MM.1S (cell line): ENCODE measurements around the gene ABO.
"Not testable (repeated sequence)": the region's sequence is repeated elsewhere in the genome, so short reads cannot be mapped to it uniquely, and the experiment has no call there.

Source experiments
- DNase-seq: peaks from one replicate; pipeline ENCODE4 v3.0.0-alpha.2; 2015
- H2AFZ ChIP-seq: fragments of 300-600 bp; sonication (generic); 2 replicates; pipeline ENCODE4 v1.6.0; 2016; ENCODE audit warnings: antibody characterized with exemption, low read length
- H3F3A ChIP-seq: fragments of 300-600 bp; sonication (generic); 2 replicates; pipeline ENCODE4 v1.6.1; 2016; ENCODE audit warnings: mild to moderate bottlenecking, antibody characterized with exemption, low read length, moderate library complexity, mixed read lengths; ENCODE audit not compliant: insufficient read depth
- H3K27ac ChIP-seq: fragments of 300-600 bp; sonication (generic); 2 replicates; pipeline ENCODE4 v1.5.1; 2016; ENCODE audit warnings: mild to moderate bottlenecking, low read length
- H3K27me3 ChIP-seq: fragments of 300-600 bp; sonication (generic); replicated peaks from 2 replicates; pipeline ENCODE4 v1.6.0; 2016; ENCODE audit warnings: low read length; ENCODE audit not compliant: insufficient read depth
- H3K36me3 ChIP-seq: fragments of 300-600 bp; sonication (generic); replicated peaks from 2 replicates; pipeline ENCODE4 v1.6.1; 2016; ENCODE audit warnings: mild to moderate bottlenecking, low read length, mixed read lengths; ENCODE audit not compliant: insufficient read depth
- H3K4me1 ChIP-seq: fragments of 300-600 bp; sonication (generic); 2 replicates; pipeline ENCODE4 v1.6.1; 2016; ENCODE audit warnings: low read length, mixed read lengths
- H3K4me2 ChIP-seq: fragments of 300-600 bp; sonication (generic); 2 replicates; pipeline ENCODE4 v1.6.0; 2016; ENCODE audit warnings: low read depth, low read length
- H3K4me3 ChIP-seq: fragments of 300-600 bp; sonication (generic); 2 replicates; pipeline ENCODE4 v1.5.1; 2016; ENCODE audit warnings: low read length, mixed read lengths
- H3K79me2 ChIP-seq: fragments of 300-600 bp; sonication (generic); 2 replicates; pipeline ENCODE4 v1.6.1; 2016; ENCODE audit warnings: mixed run types, low read length, mixed read lengths
- H3K9ac ChIP-seq: fragments of 300-600 bp; sonication (generic); 2 replicates; pipeline ENCODE4 v1.6.1; 2016; ENCODE audit warnings: low read length, mixed read lengths
- H3K9me2 ChIP-seq: fragments of 300-600 bp; sonication (generic); replicated peaks from 2 replicates; pipeline ENCODE4 v1.6.1; 2016; ENCODE audit warnings: mild to moderate bottlenecking, low read length, mixed read lengths; ENCODE audit not compliant: insufficient read depth
- H3K9me3 ChIP-seq: fragments of 300-600 bp; sonication (generic); replicated peaks from 2 replicates; pipeline ENCODE4 v1.6.1; 2016; ENCODE audit warnings: mild to moderate bottlenecking, low read length, mixed read lengths; ENCODE audit not compliant: insufficient read depth
- H4K20me1 ChIP-seq: fragments of 300-600 bp; sonication (generic); 2 replicates; pipeline ENCODE4 v1.6.1; 2016; ENCODE audit warnings: mild to moderate bottlenecking, low read length, moderate library complexity, mixed read lengths; ENCODE audit not compliant: insufficient read depth
- CTCF ChIP-seq: fragments of 300-600 bp; sonication (generic); IDR thresholded peaks from 2 replicates; pipeline ENCODE4 v1.5.1; 2016; ENCODE audit warnings: antibody characterized with exemption, low read length, mixed read lengths
- EZH2 ChIP-seq: fragments of 300-600 bp; sonication (generic); optimal IDR thresholded peaks from 2 replicates; pipeline ENCODE3; 2017; ENCODE audit warnings: low read depth, mild to moderate bottlenecking, antibody characterized with exemption, low read length, mixed read lengths
- EZH2phosphoT487 ChIP-seq: fragments of 300-600 bp; sonication (generic); IDR thresholded peaks from 2 replicates; pipeline ENCODE4 v1.6.1; 2018; ENCODE audit warnings: antibody characterized with exemption, low read length

The ABO gene

GRCh38 chr9:133207540-133208170 lies 67.3 kb downstream of the ABO start:
- Histone ChIP-seq H3F3A (no peaks in the 10 kb centered on the region), H3K9me2 (no peaks in the 10 kb centered on the region), H2AFZ (no peak overlapping the region), H3K36me3 (no peaks in the 10 kb centered on the region), H3K9ac (no peak overlapping the region), H4K20me1 (no peaks in the 10 kb centered on the region), H3K4me1 (no peaks in the 10 kb centered on the region), H3K4me2 (no peak overlapping the region), H3K9me3 (no peaks in the 10 kb centered on the region), H3K4me3 (no peak overlapping the region), H3K27ac (no peak overlapping the region), H3K79me2 (no peaks in the 10 kb centered on the region), H3K27me3 (peaks cover 73% of the 10 kb centered on the region)
- TF ChIP-seq CTCF (no peak), EZH2 (no peak), EZH2phosphoT487 (no peak)
- DNase-seq: no peak

GRCh38 chr9:133207021-133207531 lies 67.9 kb downstream of the ABO start:
- Histone ChIP-seq H3K36me3 (no peaks in the 10 kb centered on the region), H3K9me2 (no peaks in the 10 kb centered on the region), H3K4me1 (no peaks in the 10 kb centered on the region), H3K79me2 (no peaks in the 10 kb centered on the region), H3K9me3 (no peaks in the 10 kb centered on the region), H3K27me3 (peaks cover 73% of the 10 kb centered on the region), H3K4me3 (no peak overlapping the region), H3K9ac (no peak overlapping the region), H3K27ac (no peak overlapping the region), H3K4me2 (no peak overlapping the region), H2AFZ (no peak overlapping the region), H4K20me1 (no peaks in the 10 kb centered on the region), H3F3A (no peaks in the 10 kb centered on the region)
- TF ChIP-seq EZH2: no peak
- no peak for TF ChIP-seq CTCF
- TF ChIP-seq EZH2phosphoT487: no peak
- no peak for DNase-seq

- Histone ChIP-seq H2AFZ (no peak overlapping the region), H3K36me3 (no peaks in the 10 kb centered on the region), H3K9ac (no peak overlapping the region), H3K79me2 (no peaks in the 10 kb centered on the region), H3K4me1 (no peaks in the 10 kb centered on the region), H4K20me1 (no peaks in the 10 kb centered on the region), H3K27me3 (peaks cover 73% of the 10 kb centered on the region), H3K9me3 (no peaks in the 10 kb centered on the region), H3K4me2 (no peak overlapping the region), H3F3A (no peaks in the 10 kb centered on the region), H3K4me3 (no peak overlapping the region), H3K9me2 (no peaks in the 10 kb centered on the region), H3K27ac (no peak overlapping the region)
- no peak for DNase-seq
- no peak for TF ChIP-seq CTCF
- no peak for TF ChIP-seq EZH2
- no peak for TF ChIP-seq EZH2phosphoT487
Measured at GRCh38 chr9:133205996-133206931, 68.7 kb downstream of the ABO start.

GRCh38 chr9:133205481-133205887 lies 69.5 kb downstream of the ABO start:
- H2AFZ ChIP-seq, H4K20me1 ChIP-seq, H3F3A ChIP-seq, H3K4me2 ChIP-seq, H3K4me1 ChIP-seq, H3K79me2 ChIP-seq, H3K27ac ChIP-seq, H3K9me3 ChIP-seq, H3K4me3 ChIP-seq, H3K9ac ChIP-seq, H3K9me2 ChIP-seq, DNase-seq, H3K36me3 ChIP-seq: not testable (repeated sequence)
- peaks cover 73% of the 10 kb centered on the region for H3K27me3 ChIP-seq
